Retinal pigment epithelial cell (primary cell): ENCODE results near the gene PTPN18.

ENCODE experiments used
- DNase-seq: peaks from one replicate; pipeline ENCODE4 v3.0.0-alpha.2; 2010; ENCODE audit warnings: low read depth
- H3K4me3 ChIP-seq: 2 replicates; pipeline ENCODE4 v1.5.1; 2011; ENCODE audit warnings: mild to moderate bottlenecking, low read length, control low read depth, moderate library complexity
- CTCF ChIP-seq: conservative IDR thresholded peaks from 2 replicates; pipeline ENCODE4 v1.5.1; 2011; ENCODE audit warnings: low read depth, low read length, control low read depth, inconsistent platforms

PTPN18 gene

GRCh38 chr2:130372833-130373807 is 17.3 kb downstream of the PTPN18 start:
- TF ChIP-seq CTCF, result no peak
- peak overlapping the region; percentile 71 for H3K4me3 ChIP-seq
- no peak for DNase-seq

- no peak overlapping the region for H3K4me3 ChIP-seq
- no peak for TF ChIP-seq CTCF
- no peak for DNase-seq
Measured at GRCh38 chr2:130373808-130374365, 18.0 kb downstream of the PTPN18 start.

- H3K4me3 ChIP-seq, result no peak overlapping the region
- DNase-seq, result no peak
- TF ChIP-seq CTCF, result no peak
Measured at GRCh38 chr2:130374587-130375290, 18.9 kb downstream of the PTPN18 start.

GRCh38 chr2:130375291-130376266 is 19.7 kb downstream of the PTPN18 start:
- TF ChIP-seq CTCF, result no peak
- H3K4me3 ChIP-seq, result no peak overlapping the region
- no peak for DNase-seq

- peak; percentile 17 for TF ChIP-seq CTCF
- no peak for DNase-seq
- H3K4me3 ChIP-seq, result no peak overlapping the region
Measured at GRCh38 chr2:130376433-130377293, 20.8 kb downstream of the PTPN18 start.

- no peak for DNase-seq
- TF ChIP-seq CTCF, result no peak
- no peak overlapping the region for H3K4me3 ChIP-seq
Measured at GRCh38 chr2:130377491-130377890, 21.6 kb downstream of the PTPN18 start.
